GM12891 (cell line): ENCODE measurements around the gene GNPTAB.

ENCODE experiments used
- PAX5 ChIP-seq: IDR thresholded peaks from 2 replicates; pipeline ENCODE4 v1.6.1; 2011; ENCODE audit warnings: low read length, moderate library complexity, mild to moderate bottlenecking; ENCODE audit not compliant: insufficient read depth, severe bottlenecking
- POLR2A ChIP-seq: IDR thresholded peaks from 2 replicates; pipeline ENCODE4 v1.6.1; 2011; ENCODE audit warnings: low read depth, low read length, control low read depth
- POLR2AphosphoS5 ChIP-seq: IDR thresholded peaks from 2 replicates; pipeline ENCODE4 v1.6.1; 2011; ENCODE audit warnings: low read depth, low read length, control low read depth
- POU2F2 ChIP-seq: IDR thresholded peaks from 2 replicates; pipeline ENCODE4 v1.6.1; 2011; ENCODE audit warnings: low read depth, mild to moderate bottlenecking, control low read depth, low read length, moderate library complexity
- TAF1 ChIP-seq: IDR thresholded peaks from 2 replicates; pipeline ENCODE4 v1.6.1; 2011; ENCODE audit warnings: low read depth, low read length, control low read depth

- no peak for TF ChIP-seq POLR2A
- no peak for TF ChIP-seq PAX5
- no peak for TF ChIP-seq POLR2AphosphoS5
- no peak for TF ChIP-seq TAF1
- no peak for TF ChIP-seq POU2F2
These were observed 85.3 kb downstream of the GNPTAB start for GRCh38 chr12:101745481-101745880.
